ENCODE results near the gene PAPSS2.

PAPSS2 gene

GRCh38 chr10:87794285-87794684 is 134.6 kb downstream of the PAPSS2 start:
- no peak for DNase-seq (ENCODE audit: low read depth)

Measured in non-pigmented ciliary epithelial cell (primary cell).